CD8-positive, alpha-beta memory T cell (primary cell): Measurements from ENCODE around the gene SMG7. TPM values are rescaled to one million over a fixed set of nuclear protein-coding genes. Genes with fewer than 3 reads are reported as not detected.

ENCODE experiments used
- CTCF ChIA-PET: fragments of 350-600 bp; sonication (Branson Sonifier 250); formaldehyde crosslinking; loops from one replicate; lab custom pipeline; 2021; ENCODE audit warnings: antibody characterized with exemption; lab: Charles Lee
- POLR2A ChIA-PET: fragments of 350-600 bp; sonication (Branson Sonifier 250); formaldehyde crosslinking; loops from one replicate; lab custom pipeline; 2021; ENCODE audit warnings: antibody characterized with exemption; lab: Charles Lee
- DNase-seq, 5 donors: peaks; one replicate each; pipeline versions ENCODE4 v3.0.0 to v3.0.0-alpha.2; 2020 to 2022; ENCODE audit warnings: mixed read lengths in 1 of 5
- H3K27ac ChIP-seq: one replicate; pipeline ENCODE4 v1.7.0; 2013; ENCODE audit warnings: low read depth, mild to moderate bottlenecking, low read length, moderate library complexity
- H3K27me3 ChIP-seq: 2 replicates; pipeline ENCODE4 v1.7.0; 2013; ENCODE audit warnings: low read length, mild to moderate bottlenecking; ENCODE audit not compliant: insufficient read depth, poor library complexity, severe bottlenecking
- H3K36me3 ChIP-seq: 2 replicates; pipeline ENCODE4 v1.7.0; 2013; ENCODE audit warnings: mild to moderate bottlenecking, low read length, moderate library complexity; ENCODE audit not compliant: insufficient read depth
- H3K4me1 ChIP-seq: 2 replicates; pipeline ENCODE4 v1.7.0; 2013; ENCODE audit warnings: mild to moderate bottlenecking, low read length, moderate library complexity; ENCODE audit not compliant: insufficient read depth
- H3K4me3 ChIP-seq: 2 replicates; pipeline ENCODE4 v1.7.0; 2013; ENCODE audit warnings: mild to moderate bottlenecking, low read length
- H3K9me3 ChIP-seq: 2 replicates; pipeline ENCODE4 v1.7.0; 2013; ENCODE audit warnings: mild to moderate bottlenecking, low read length
- H3K27ac Mint-ChIP-seq, 8 donors: one replicate each; pipeline ENCODE4 v1.8.0; 2020 to 2021; ENCODE audit warnings: mixed read lengths in 8 of 8, mild to moderate bottlenecking in 6 of 8, inconsistent platforms in 3 of 8, moderate library complexity in 3 of 8
- H3K27me3 Mint-ChIP-seq, 2 donors: one replicate each; pipeline ENCODE4 v1.8.0; 2020 to 2021; ENCODE audit warnings: mixed read lengths in 2 of 2, mild to moderate bottlenecking in 1 of 2, moderate library complexity in 1 of 2
- H3K36me3 Mint-ChIP-seq, 3 donors: one replicate each; pipeline ENCODE4 v1.8.0; 2020 to 2021; ENCODE audit warnings: mixed read lengths in 3 of 3, inconsistent platforms in 1 of 3, mild to moderate bottlenecking in 1 of 3
- H3K4me1 Mint-ChIP-seq, 3 donors: one replicate each; pipeline ENCODE4 v1.8.0; 2020 to 2021; ENCODE audit warnings: mixed read lengths in 3 of 3, inconsistent platforms in 1 of 3, mild to moderate bottlenecking in 1 of 3
- H3K4me3 Mint-ChIP-seq, 7 donors: one replicate each; pipeline ENCODE4 v1.8.0; 2020 to 2021; ENCODE audit warnings: mixed read lengths in 7 of 7, mild to moderate bottlenecking in 6 of 7, moderate library complexity in 4 of 7, inconsistent platforms in 2 of 7
- H3K9me3 Mint-ChIP-seq, 5 donors: one replicate each; pipeline ENCODE4 v1.8.0; 2020 to 2022; ENCODE audit warnings: mixed read lengths in 5 of 5, mild to moderate bottlenecking in 3 of 5, moderate library complexity in 2 of 5, inconsistent platforms in 1 of 5
- polyA plus RNA-seq: library from polyadenylated mRNA; unstranded; fragments of 300-500 nt; fragmentation: Illumina TruSeq; gene quantifications from one replicate; pipeline ENCODE4 v1.2.3, GENCODE V29; 2021
- total RNA-seq, 2 experiments: library from RNA; stranded (reverse); gene quantifications; one replicate each; pipeline ENCODE4 v1.2.3, GENCODE V29; 2021

SMG7 gene
- total and polyA plus RNA-seq, 3 experiments from 2014 or later = 30.5 to 74.7 (median 72.7) TPM

DNA sequence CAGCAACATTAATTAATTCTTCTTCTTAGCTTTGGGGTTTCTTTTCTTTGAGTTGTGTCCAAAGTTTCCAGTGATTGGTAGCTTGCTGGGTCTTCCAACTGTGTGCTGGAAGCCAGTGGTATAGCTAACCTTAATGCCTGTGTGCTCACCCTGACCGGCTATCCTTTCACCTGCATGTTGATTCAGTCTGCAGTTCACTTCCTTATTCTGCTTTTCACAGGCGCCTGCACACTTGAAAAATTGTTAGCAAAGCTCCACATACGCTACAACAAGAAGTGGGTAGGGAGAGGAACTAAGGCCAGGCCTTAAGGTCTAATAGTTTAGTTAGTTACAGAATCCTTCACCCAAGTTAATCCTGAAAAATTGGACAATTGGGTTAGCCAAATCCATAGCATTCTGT, 82.3 kb downstream of the SMG7 start:
- Mint-ChIP-seq H3K9me3 (no peaks in the 10 kb centered on the region), H3K27me3 (no peaks in the 10 kb centered on the region), H3K4me1 (no peaks in the 10 kb centered on the region), H3K36me3 (peaks cover 0 to 64% (median 11%) of the 10 kb centered on the region in 3 donors), H3K27ac (peak overlapping the region in 3 of 8 donors; percentile 33 to 77 (median 60)), H3K4me3 (no peak overlapping the region)
- peaks cover 34% of the 10 kb centered on the region for H3K36me3 ChIP-seq
- no peaks in the 10 kb centered on the region for H3K9me3 ChIP-seq
- H3K4me3 ChIP-seq = no peak overlapping the region
- no peak for DNase-seq
- POLR2A ChIA-PET = no interaction called here
- H3K4me1 ChIP-seq = no peaks in the 10 kb centered on the region
- no peaks in the 10 kb centered on the region for H3K27me3 ChIP-seq
- CTCF ChIA-PET = no interaction called here
- no peak overlapping the region for H3K27ac ChIP-seq

DNA sequence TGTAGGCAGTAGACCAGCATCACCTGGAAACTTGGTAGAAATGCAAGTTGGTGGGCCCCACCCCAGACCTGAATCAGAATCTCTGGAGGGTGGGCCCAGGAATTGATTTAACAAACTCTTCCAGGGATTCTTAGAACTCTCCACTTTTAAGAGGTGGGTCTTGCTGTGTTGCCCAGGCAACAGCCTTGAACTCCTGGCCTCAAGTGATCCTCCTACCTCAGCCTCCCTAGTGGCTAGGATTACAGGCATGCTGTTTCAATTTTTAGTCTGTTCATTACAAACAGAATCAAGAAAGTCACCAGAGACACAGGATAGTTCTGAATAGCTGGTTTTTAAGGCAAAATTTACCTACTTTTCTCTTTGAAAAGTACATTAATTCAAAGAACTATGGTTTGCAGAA, 86.8 kb downstream of the SMG7 start:
- H3K4me1 Mint-ChIP-seq = no peaks in the 10 kb centered on the region
- H3K27me3 Mint-ChIP-seq = no peaks in the 10 kb centered on the region
- peaks cover 6% of the 10 kb centered on the region for H3K36me3 ChIP-seq
- H3K36me3 Mint-ChIP-seq = peaks cover 0 to 20% (median 3%) of the 10 kb centered on the region in 3 donors
- H3K27ac ChIP-seq = no peak overlapping the region
- H3K9me3 ChIP-seq = no peaks in the 10 kb centered on the region
- H3K27me3 ChIP-seq = no peaks in the 10 kb centered on the region
- POLR2A ChIA-PET = no interaction called here
- H3K9me3 Mint-ChIP-seq = no peaks in the 10 kb centered on the region
- no peak overlapping the region for H3K4me3 ChIP-seq
- DNase-seq = no peak
- CTCF ChIA-PET = no interaction called here
- H3K4me3 Mint-ChIP-seq = no peak overlapping the region
- peak overlapping the region in 1 of 8 donors; percentile 11 for H3K27ac Mint-ChIP-seq
- no peaks in the 10 kb centered on the region for H3K4me1 ChIP-seq

DNA sequence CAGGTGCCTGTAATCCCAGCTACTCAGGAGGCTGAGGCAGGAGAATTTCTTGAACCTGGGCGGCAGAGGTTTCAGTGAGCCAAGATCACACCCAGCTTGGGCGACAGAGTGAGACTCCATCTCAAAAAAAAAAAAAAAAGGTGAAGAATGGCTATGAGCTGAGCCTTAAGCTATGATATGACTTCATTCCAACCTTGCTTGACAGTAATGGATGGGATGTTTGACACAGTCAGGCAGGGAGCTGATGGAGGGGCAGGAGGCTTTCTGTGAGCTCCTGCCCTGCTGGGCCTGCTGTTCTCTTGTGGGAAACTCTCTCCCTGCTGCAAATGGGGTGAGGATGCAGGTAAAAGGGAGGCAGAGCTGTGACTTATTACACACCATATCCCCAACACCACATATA, 90.4 kb downstream of the SMG7 start:
- no peaks in the 10 kb centered on the region for H3K27me3 ChIP-seq
- H3K27ac ChIP-seq = no peak overlapping the region
- Mint-ChIP-seq H3K36me3 (peaks cover 0 to 4% (median 2%) of the 10 kb centered on the region in 3 donors), H3K27me3 (no peaks in the 10 kb centered on the region), H3K4me1 (peaks cover 0 to 6% (median 4%) of the 10 kb centered on the region in 3 donors), H3K4me3 (no peak overlapping the region), H3K27ac (no peak overlapping the region), H3K9me3 (no peaks in the 10 kb centered on the region)
- H3K9me3 ChIP-seq = no peaks in the 10 kb centered on the region
- H3K4me1 ChIP-seq = no peaks in the 10 kb centered on the region
- DNase-seq = no peak
- POLR2A ChIA-PET = no interaction called here
- H3K4me3 ChIP-seq = no peak overlapping the region
- CTCF ChIA-PET = no interaction called here
- no peaks in the 10 kb centered on the region for H3K36me3 ChIP-seq

GRCh38 chr1:183565261-183565660, 93.0 kb downstream of the SMG7 start:
- Histone ChIP-seq H3K9me3 (no peaks in the 10 kb centered on the region), H3K27ac (no peak overlapping the region), H3K27me3 (no peaks in the 10 kb centered on the region), H3K36me3 (no peaks in the 10 kb centered on the region), H3K4me3 (no peak overlapping the region), H3K4me1 (no peaks in the 10 kb centered on the region)
- CTCF ChIA-PET = interaction anchor here (1.4 kb wide), 1 partner anchor 69 kb away, joined by 3 read pairs; no protein-coding TSS in a partner anchor
- Mint-ChIP-seq H3K36me3 (peaks cover 0 to 3% (median 0%) of the 10 kb centered on the region in 3 donors), H3K27me3 (no peaks in the 10 kb centered on the region), H3K9me3 (no peaks in the 10 kb centered on the region), H3K4me1 (peaks cover 0 to 11% (median 6%) of the 10 kb centered on the region in 3 donors), H3K4me3 (no peak overlapping the region), H3K27ac (no peak overlapping the region)
- POLR2A ChIA-PET = no interaction called here
- DNase-seq = no peak

DNA sequence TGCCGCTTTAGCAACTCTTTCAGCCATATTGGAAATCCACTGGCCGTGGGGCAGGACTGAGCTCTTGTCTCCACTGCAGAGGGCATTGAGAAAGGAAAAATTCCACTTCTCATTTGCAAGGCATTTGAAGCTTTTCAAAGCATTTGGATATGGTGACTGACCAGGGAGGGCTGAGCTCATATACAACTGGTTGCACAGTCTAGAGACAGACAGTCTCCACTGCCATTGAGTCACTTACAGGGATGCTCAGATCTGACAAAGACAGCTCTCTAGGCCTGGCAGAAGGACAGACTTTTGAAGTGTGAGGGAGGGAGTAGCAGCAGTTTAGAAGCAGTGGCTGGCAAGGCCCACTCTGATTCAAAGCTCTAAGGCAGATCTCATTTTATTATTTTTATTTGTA, 93.7 kb downstream of the SMG7 start:
- no peaks in the 10 kb centered on the region for H3K9me3 Mint-ChIP-seq
- H3K27ac Mint-ChIP-seq = no peak overlapping the region
- H3K4me1 ChIP-seq = no peaks in the 10 kb centered on the region
- no peaks in the 10 kb centered on the region for H3K27me3 Mint-ChIP-seq
- no peaks in the 10 kb centered on the region for H3K27me3 ChIP-seq
- H3K36me3 ChIP-seq = no peaks in the 10 kb centered on the region
- H3K36me3 Mint-ChIP-seq = peaks cover 0 to 3% (median 0%) of the 10 kb centered on the region in 3 donors
- H3K27ac ChIP-seq = no peak overlapping the region
- no peak overlapping the region for H3K4me3 ChIP-seq
- DNase-seq = no peak
- POLR2A ChIA-PET = no interaction called here
- no peak overlapping the region for H3K4me3 Mint-ChIP-seq
- H3K4me1 Mint-ChIP-seq = peaks cover 0 to 11% (median 6%) of the 10 kb centered on the region in 3 donors
- no peaks in the 10 kb centered on the region for H3K9me3 ChIP-seq
- CTCF ChIA-PET = no interaction called here

GRCh38 chr1:183567584-183567983, 95.3 kb downstream of the SMG7 start:
- Mint-ChIP-seq H3K27ac (peak overlapping the region in 1 of 8 donors; percentile 45), H3K27me3 (peaks cover 4% of the 10 kb centered on the region in 2 donors), H3K36me3 (peaks cover 0 to 3% (median 0%) of the 10 kb centered on the region in 3 donors), H3K4me1 (peaks cover 0 to 11% (median 6%) of the 10 kb centered on the region in 3 donors), H3K9me3 (no peaks in the 10 kb centered on the region), H3K4me3 (no peak overlapping the region)
- no peaks in the 10 kb centered on the region for H3K27me3 ChIP-seq
- ChIA-PET POLR2A (no interaction called here), CTCF (no interaction called here)
- H3K9me3 ChIP-seq = no peaks in the 10 kb centered on the region
- no peaks in the 10 kb centered on the region for H3K4me1 ChIP-seq
- H3K36me3 ChIP-seq = no peaks in the 10 kb centered on the region
- no peak overlapping the region for H3K4me3 ChIP-seq
- H3K27ac ChIP-seq = no peak overlapping the region
- no peak for DNase-seq

DNA sequence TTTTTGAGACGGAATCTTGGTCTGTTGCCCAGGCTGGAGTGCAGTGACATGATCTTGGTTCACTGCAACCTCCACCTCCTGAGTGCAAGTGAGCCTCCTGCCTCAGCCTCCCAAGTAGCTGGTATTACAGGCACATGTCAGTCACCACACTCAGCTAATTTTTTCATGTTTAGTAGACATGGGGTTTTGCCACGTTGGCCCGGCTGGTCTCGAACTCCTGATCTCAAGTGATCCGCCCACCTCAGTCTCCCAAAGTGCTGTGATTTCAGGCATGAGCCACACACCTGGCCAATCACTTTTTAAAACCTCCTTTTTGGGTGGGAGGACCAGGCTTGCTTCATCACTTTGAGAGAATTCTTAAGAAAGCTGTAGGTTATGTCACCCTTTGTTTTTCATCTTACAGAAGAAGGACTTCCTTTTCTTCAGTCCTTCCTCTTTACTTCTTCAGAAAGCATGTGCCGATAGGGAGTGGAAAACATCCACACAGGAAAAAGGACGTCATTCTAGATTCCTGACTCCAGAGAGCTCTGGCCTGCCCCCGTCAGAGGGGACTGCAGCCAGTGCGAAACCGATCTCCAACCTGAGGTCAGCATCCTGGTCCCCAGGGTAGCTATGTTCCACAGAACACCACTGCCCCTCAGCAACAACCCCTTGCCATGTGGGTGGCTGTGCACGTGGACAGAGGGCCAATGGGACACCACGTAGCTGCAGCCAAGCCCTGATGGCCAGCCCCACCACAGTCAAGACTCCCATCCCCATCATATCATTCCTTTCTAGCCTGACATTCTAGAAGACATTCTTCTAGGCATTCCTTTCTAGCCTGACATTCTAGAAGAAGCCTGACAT, 96.1 kb downstream of the SMG7 start:
- H3K27ac Mint-ChIP-seq = no peak overlapping the region
- CTCF ChIA-PET = interaction anchor here (0.9 kb wide), 1 partner anchor 98 kb away, joined by 3 read pairs; no protein-coding TSS in a partner anchor
- no peak overlapping the region for H3K4me3 Mint-ChIP-seq

GRCh38 chr1:183569141-183569540, 96.8 kb downstream of the SMG7 start:
- H3K9me3 Mint-ChIP-seq = no peaks in the 10 kb centered on the region
- H3K27me3 ChIP-seq = no peaks in the 10 kb centered on the region
- H3K4me1 ChIP-seq = no peaks in the 10 kb centered on the region
- no peaks in the 10 kb centered on the region for H3K9me3 ChIP-seq
- H3K27me3 Mint-ChIP-seq = peaks cover 4% of the 10 kb centered on the region in 2 donors
- H3K4me3 ChIP-seq = no peak overlapping the region
- no peak overlapping the region for H3K4me3 Mint-ChIP-seq
- CTCF ChIA-PET = interaction anchor here (0.9 kb wide), 1 partner anchor 98 kb away, joined by 3 read pairs; no protein-coding TSS in a partner anchor
- DNase-seq = no peak
- H3K27ac ChIP-seq = no peak overlapping the region
- peaks cover 0 to 11% (median 6%) of the 10 kb centered on the region in 3 donors for H3K4me1 Mint-ChIP-seq
- H3K36me3 ChIP-seq = no peaks in the 10 kb centered on the region
- POLR2A ChIA-PET = no interaction called here
- H3K27ac Mint-ChIP-seq = no peak overlapping the region
- H3K36me3 Mint-ChIP-seq = peaks cover 0 to 3% (median 0%) of the 10 kb centered on the region in 3 donors

More for the DNA sequence above, 96.1 kb downstream of the SMG7 start:
- H3K4me3 ChIP-seq = no peak overlapping the region
- Mint-ChIP-seq H3K9me3 (no peaks in the 10 kb centered on the region), H3K4me1 (peaks cover 0 to 11% (median 6%) of the 10 kb centered on the region in 3 donors), H3K36me3 (peaks cover 0 to 3% (median 0%) of the 10 kb centered on the region in 3 donors), H3K27me3 (peaks cover 4% of the 10 kb centered on the region in 2 donors)
- POLR2A ChIA-PET = no interaction called here
- H3K36me3 ChIP-seq = no peaks in the 10 kb centered on the region
- no peak overlapping the region for H3K27ac ChIP-seq
- H3K27me3 ChIP-seq = no peaks in the 10 kb centered on the region
- H3K4me1 ChIP-seq = no peaks in the 10 kb centered on the region
- DNase-seq = no peak
- no peaks in the 10 kb centered on the region for H3K9me3 ChIP-seq
